HL-60 (cell line): ENCODE data around the gene PPM1A.

Experiments used
- DNase-seq, 2 experiments: peaks; one replicate each; pipeline ENCODE4 v3.0.0-alpha.2; 2010 to 2020; ENCODE audit warnings: low read depth in 1 of 2, low spot score in 1 of 2
- H3K27ac ChIP-seq: fragments of 250-450 bp; sonication (Bioruptor Pico); replicated peaks from 2 replicates; pipeline ENCODE4 v1.5.1; 2020; ENCODE audit warnings: mild to moderate bottlenecking, moderate library complexity
- H3K27me3 ChIP-seq: fragments of 250-450 bp; sonication (Bioruptor Pico); 2 replicates; pipeline ENCODE4 v1.5.1; 2021; ENCODE audit warnings: mild to moderate bottlenecking, moderate library complexity; ENCODE audit not compliant: insufficient read depth, poor library complexity, severe bottlenecking
- H3K4me3 ChIP-seq: replicated peaks from 2 replicates; pipeline ENCODE4 v1.5.1; 2011; ENCODE audit warnings: mild to moderate bottlenecking, control low read depth, low read length; ENCODE audit not compliant: insufficient read depth
- GABPA ChIP-seq: IDR thresholded peaks from 2 replicates; pipeline ENCODE4 v1.6.1; 2012; ENCODE audit warnings: low read depth
- POLR2AphosphoS5 ChIP-seq: IDR thresholded peaks from 2 replicates; pipeline ENCODE4 v1.6.1; 2012; ENCODE audit warnings: low read depth
- SPI1 ChIP-seq: IDR thresholded peaks from 2 replicates; pipeline ENCODE4 v1.6.1; 2012; ENCODE audit warnings: low read depth, mild to moderate bottlenecking, borderline replicate concordance
- TF ChIP-seq, protein P1 (sequence below): IDR thresholded peaks from 2 replicates; pipeline ENCODE4 v1.6.1; 2012; ENCODE audit warnings: low read depth; ENCODE audit not compliant: insufficient replicate concordance
- TF ChIP-seq, protein P2 (sequence below): IDR thresholded peaks from one replicate; pipeline ENCODE4 v1.5.1; 2011; ENCODE audit warnings: low read length, control low read depth, inconsistent platforms; ENCODE audit not compliant: insufficient read depth

Gene PPM1A

GRCh38 chr14:60266021-60266937 is 17.3 kb downstream of the PPM1A start:
- H3K27me3 ChIP-seq = no peaks in the 10 kb centered on the region
- H3K4me3 ChIP-seq = no peak overlapping the region
- TF ChIP-seq SPI1 (no peak), GABPA (no peak), POLR2AphosphoS5 (no peak)
- TF ChIP-seq, protein P1, sequence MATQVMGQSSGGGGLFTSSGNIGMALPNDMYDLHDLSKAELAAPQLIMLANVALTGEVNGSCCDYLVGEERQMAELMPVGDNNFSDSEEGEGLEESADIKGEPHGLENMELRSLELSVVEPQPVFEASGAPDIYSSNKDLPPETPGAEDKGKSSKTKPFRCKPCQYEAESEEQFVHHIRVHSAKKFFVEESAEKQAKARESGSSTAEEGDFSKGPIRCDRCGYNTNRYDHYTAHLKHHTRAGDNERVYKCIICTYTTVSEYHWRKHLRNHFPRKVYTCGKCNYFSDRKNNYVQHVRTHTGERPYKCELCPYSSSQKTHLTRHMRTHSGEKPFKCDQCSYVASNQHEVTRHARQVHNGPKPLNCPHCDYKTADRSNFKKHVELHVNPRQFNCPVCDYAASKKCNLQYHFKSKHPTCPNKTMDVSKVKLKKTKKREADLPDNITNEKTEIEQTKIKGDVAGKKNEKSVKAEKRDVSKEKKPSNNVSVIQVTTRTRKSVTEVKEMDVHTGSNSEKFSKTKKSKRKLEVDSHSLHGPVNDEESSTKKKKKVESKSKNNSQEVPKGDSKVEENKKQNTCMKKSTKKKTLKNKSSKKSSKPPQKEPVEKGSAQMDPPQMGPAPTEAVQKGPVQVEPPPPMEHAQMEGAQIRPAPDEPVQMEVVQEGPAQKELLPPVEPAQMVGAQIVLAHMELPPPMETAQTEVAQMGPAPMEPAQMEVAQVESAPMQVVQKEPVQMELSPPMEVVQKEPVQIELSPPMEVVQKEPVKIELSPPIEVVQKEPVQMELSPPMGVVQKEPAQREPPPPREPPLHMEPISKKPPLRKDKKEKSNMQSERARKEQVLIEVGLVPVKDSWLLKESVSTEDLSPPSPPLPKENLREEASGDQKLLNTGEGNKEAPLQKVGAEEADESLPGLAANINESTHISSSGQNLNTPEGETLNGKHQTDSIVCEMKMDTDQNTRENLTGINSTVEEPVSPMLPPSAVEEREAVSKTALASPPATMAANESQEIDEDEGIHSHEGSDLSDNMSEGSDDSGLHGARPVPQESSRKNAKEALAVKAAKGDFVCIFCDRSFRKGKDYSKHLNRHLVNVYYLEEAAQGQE = no peak
- TF ChIP-seq, protein P2, sequence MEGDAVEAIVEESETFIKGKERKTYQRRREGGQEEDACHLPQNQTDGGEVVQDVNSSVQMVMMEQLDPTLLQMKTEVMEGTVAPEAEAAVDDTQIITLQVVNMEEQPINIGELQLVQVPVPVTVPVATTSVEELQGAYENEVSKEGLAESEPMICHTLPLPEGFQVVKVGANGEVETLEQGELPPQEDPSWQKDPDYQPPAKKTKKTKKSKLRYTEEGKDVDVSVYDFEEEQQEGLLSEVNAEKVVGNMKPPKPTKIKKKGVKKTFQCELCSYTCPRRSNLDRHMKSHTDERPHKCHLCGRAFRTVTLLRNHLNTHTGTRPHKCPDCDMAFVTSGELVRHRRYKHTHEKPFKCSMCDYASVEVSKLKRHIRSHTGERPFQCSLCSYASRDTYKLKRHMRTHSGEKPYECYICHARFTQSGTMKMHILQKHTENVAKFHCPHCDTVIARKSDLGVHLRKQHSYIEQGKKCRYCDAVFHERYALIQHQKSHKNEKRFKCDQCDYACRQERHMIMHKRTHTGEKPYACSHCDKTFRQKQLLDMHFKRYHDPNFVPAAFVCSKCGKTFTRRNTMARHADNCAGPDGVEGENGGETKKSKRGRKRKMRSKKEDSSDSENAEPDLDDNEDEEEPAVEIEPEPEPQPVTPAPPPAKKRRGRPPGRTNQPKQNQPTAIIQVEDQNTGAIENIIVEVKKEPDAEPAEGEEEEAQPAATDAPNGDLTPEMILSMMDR = peak; percentile 20
- H3K27ac ChIP-seq = no peak overlapping the region
- no peak for DNase-seq

GRCh38 chr14:60272177-60272576 is 23.2 kb downstream of the PPM1A start:
- no peak for DNase-seq
- H3K27me3 ChIP-seq = no peaks in the 10 kb centered on the region
- no peak overlapping the region for H3K27ac ChIP-seq
- TF ChIP-seq, protein P2 = no peak
- no peak for TF ChIP-seq GABPA
- no peak overlapping the region for H3K4me3 ChIP-seq

GRCh38 chr14:60273956-60274355 is 24.9 kb downstream of the PPM1A start:
- DNase-seq = no peak
- TF ChIP-seq, protein P2 = no peak
- TF ChIP-seq, protein P1 = no peak
- TF ChIP-seq POLR2AphosphoS5 (no peak), GABPA (no peak), SPI1 (no peak)
- H3K4me3 ChIP-seq = no peak overlapping the region

DNA sequence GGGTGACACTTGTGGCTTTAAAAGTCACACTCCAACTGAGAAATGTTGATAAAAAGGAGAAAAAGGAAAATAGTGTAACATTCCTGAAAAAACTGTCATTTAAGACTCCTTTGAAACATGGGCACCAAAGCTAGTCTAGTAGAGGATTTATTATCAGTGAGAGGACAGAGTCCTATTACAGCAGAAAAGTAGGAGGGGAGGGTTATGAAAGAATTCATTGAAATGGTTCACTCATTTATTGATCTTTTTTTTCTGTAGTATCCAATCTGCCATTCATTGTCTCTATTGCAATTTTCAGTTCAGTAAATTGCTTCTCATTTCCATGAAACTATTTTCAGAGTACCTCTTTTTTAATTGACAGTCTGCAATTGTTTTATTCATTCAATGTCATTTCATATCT is 25.4 kb downstream of the PPM1A start:
- Histone ChIP-seq H3K27me3 (no peaks in the 10 kb centered on the region), H3K4me3 (no peak overlapping the region), H3K27ac (no peak overlapping the region)
- TF ChIP-seq GABPA (no peak), SPI1 (no peak), POLR2AphosphoS5 (no peak)
- TF ChIP-seq, protein P1 = no peak
- TF ChIP-seq, protein P2 = no peak
- DNase-seq = no peak

More at GRCh38 chr14:60273956-60274355, 24.9 kb downstream of the PPM1A start:
- no peaks in the 10 kb centered on the region for H3K27me3 ChIP-seq
- H3K27ac ChIP-seq = no peak overlapping the region
